Stimulated activated CD4-positive, alpha-beta T cell treated with anti-CD3 and anti-CD28 coated beads, TNF-alpha, amount 100 ng/mL, for 1 hour (primary cell): ENCODE results near the gene CHDH.

ENCODE experiments used
- DNase-seq, 3 donors: peaks; one replicate each; pipeline ENCODE4 v3.0.0-alpha.2; 2020; ENCODE audit warnings: low read depth in 3 of 3, low spot score in 1 of 3

Gene CHDH

GRCh38 chr3:53856964-53857363 lies 10.7 kb upstream of the CHDH start:
- DNase-seq, result no peak

DNA sequence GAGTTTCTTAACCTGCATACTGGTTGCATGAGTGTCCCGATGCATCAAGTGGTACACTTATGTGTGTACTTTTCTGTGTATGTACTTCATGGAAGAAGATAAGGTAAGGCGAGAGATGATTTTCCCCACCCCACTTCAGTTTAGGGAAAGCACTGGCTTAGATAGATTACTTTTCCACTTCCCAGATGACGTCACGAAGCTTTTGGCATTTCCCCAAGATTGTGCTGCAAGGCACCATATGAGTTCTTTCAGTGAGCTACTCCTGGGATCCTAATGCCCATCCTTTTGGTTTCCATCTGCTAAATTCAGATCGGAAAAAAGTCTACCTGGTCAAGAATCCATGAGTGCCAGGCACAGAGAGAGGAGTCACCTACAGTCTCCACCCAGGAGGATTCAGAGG lies 4.7 kb upstream of the CHDH start:
- no peak for DNase-seq

DNA sequence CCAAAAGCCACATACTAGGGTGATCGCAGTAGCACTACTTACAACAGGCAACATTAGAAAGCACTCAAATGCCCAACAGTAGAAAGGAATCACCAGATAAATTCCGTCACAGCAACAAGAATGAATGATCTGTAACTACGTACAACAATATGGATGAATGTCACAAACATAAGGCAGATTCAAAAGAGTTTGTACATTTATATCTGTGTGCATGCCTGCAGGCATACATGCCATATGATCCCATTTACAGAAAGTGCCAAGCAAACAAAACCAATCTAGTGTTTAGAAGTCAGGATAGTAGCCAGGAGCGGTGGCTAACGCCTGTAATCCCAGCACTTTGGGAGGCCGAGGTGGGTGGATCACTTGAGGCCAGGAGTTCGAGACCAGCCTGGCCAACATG lies 3.7 kb upstream of the CHDH start:
- no peak for DNase-seq

DNA sequence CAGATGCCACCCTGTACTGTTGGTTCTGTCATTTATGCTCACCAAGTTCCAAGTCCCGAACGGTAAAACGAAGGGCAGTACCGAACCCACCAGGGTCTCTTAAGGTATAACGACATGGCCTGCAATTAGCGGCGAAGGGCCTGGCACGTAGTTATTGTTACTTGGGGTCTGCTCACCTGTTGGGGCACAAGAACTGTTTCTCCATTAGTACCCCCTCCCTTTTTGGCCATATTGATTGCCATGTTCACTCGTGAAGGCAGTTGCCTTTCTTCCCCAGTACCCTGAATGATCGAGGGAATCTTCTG lies 584 bp upstream of the CHDH start:
- no peak for DNase-seq

- DNase-seq, result no peak
Measured at GRCh38 chr3:53845881-53846133, 412 bp downstream of the CHDH start.

- DNase-seq, result no peak
Measured at GRCh38 chr3:53845103-53845880, 927 bp downstream of the CHDH start.

- DNase-seq, result no peak
Measured at GRCh38 chr3:53844262-53845102, 1.7 kb downstream of the CHDH start.

- no peak for DNase-seq
Measured at GRCh38 chr3:53843195-53844177, 2.7 kb downstream of the CHDH start.

DNA sequence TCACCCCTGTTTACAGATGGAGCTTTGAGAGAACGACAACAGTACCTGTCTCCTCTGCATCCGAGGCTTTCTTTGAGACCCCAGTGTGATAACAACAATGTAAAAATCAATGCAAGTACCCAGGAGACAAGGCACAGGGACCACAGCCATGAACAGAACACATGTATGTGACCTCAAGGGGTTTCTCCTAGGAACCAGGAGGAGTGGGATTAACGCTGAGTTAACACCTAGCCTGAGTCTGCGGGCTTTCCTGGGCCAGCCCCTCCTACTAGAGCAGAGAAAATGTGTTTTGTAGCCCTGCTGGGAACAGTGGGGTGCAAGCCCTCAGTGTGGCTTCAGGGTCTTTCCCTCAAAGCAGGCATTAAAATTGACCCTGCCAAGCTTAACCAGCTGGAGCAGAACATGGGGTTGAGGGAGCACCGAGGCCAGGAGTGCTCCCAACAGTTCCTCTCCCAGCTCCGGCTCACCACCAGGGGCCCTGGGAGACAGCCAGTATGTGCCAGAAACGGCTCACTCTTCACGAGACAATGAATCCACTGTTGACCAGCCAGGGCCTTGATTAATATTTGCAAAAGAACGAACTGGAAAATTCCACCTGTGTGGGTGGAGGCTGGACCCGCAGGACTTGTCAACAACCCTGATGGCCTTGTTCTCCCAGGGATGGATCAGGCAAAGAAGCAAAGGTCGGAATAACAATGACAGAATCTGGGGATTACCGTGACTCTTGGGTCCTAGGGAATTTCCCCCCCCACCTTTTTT lies 3.6 kb downstream of the CHDH start:
- no peak for DNase-seq

DNA sequence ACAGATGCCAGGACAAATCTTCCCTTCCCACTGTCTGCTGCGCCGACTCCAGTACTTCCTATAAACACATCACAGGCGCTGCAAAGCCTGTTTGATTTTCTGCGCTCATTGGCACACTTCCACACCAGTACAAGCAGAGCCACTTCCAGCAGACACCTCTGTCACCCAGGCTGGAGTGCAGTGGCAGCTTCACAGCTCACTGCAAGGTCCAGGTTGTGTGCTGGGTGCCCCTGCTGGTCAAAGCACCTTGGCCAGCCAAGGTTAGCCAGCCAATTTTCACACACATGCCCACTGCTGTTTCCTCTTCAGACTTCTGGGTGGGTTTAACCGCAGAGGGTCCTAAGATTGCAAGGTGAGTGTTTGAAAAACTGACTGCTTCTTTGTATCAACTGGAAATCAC lies 4.9 kb downstream of the CHDH start:
- no peak for DNase-seq

DNA sequence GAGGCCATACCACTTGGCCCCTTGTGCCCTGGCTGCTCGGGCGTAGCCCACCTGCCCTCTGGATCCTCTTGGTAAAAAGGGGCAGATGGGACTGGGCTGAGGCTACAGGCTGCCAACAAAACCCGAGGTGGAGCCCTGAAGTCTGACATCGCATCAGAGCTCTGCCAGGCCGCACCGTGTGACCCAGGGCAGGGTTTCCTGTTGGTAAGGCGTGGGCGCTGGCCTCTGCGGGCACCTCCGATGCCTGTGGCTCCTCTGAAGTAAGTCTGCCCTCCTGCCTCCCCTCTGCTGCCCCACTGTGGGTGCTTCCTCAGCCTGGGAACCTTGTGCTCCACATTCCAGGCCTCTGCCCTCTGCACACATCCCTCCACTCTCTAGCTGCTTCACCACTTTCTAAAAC lies 8.9 kb downstream of the CHDH start:
- DNase-seq, result no peak

DNA sequence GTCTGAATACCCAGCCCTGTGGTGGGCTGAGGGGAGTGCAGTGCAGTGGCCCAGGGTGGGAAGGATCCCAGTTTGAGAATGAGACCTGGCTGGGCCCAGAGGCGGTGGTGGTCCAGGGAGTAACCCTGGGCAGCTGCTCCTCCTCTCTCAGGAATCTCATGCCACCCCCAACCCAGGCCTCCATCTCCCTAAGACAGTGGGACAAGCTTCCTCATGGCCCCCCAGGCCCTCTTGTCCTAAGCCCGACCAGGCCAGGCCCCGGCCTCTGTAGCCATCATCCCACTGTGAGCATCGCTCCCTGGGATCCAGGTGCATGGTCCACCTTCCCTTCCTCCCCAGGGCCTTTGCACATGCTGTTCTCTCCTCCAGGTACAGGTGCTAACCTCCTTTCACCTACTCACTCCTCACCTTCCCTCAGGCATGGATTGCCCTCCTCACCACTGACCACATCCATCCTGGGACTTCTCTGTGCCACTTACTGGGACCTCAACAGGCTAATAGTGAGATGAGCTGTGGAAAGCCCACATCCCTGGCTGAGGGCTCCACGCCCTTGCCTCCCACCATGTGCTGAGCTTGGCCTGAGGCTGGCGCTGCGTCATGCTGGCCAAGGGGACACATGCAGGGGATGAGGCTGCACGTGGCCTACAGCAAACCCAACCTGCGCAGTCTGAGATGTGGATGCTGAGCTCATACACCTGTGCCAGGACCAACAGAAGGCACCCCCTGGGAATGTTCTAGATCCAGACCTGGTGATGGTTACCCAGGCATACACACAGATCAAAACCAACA lies 9.9 kb downstream of the CHDH start:
- DNase-seq, result no peak

DNA sequence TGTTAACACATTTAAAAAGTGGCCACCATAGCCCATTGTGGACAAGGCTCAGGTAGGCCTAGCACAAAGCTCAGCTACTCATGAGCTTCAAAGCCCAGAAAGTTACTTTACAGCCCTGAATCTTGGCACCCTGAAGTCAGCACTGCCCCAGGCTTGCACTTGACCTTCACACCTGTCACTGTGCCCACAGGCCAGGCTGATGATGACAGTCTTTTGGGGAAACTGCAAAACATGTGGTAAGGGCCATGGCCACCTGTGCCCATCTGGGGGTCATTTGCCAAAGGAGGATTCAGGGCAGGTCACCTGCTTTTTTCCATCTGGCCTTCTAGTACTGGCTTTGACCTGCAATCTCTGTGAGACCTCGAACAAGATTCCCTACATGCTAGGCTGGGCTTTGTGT lies 11.0 kb downstream of the CHDH start:
- DNase-seq, result no peak

- no peak for DNase-seq
Measured at GRCh38 chr3:53834429-53835095, 11.7 kb downstream of the CHDH start.

GRCh38 chr3:53833700-53834099 lies 12.5 kb downstream of the CHDH start:
- no peak for DNase-seq

DNA sequence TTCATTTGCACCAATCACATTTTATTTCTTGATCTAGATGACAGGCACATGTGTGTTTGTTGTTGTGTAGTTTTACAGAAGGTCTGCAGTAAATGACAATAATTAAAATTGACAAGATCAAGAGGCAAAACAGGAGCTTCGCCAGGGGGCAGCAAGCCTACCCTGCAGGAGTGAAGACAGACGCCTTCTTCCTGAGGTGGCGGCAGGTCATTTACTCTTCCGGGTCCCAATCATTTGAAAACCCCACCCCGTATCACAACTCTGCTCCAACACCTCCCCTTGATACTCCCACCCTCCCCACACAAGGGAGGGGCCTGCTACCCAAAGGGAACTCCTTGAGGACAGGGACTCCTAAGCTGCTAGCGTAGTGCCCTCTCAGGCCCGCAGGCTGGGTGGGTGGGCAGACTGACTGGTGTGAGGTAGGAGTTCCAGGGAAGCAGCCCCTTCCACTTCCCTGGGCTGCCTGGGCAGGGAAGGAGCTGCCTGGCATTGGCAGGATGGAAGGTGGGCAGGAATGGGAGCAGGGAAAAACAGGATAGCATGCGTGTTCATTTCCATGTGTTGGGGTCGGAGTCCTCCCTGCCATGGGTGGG lies 13.1 kb downstream of the CHDH start:
- DNase-seq, result no peak

- no peak for DNase-seq
Measured at GRCh38 chr3:53830944-53831343, 15.3 kb downstream of the CHDH start.

- DNase-seq, result no peak
Measured at GRCh38 chr3:53829605-53830004, 16.6 kb downstream of the CHDH start.

- DNase-seq, result no peak
Measured at GRCh38 chr3:53828581-53828980, 17.6 kb downstream of the CHDH start.
